WTC11 (cell line): ENCODE data around the gene CRELD2. TPM values are rescaled to one million over a fixed set of nuclear protein-coding genes. Genes with fewer than 3 reads are reported as not detected.
A peak's percentile ranks its signal among the peaks of the same experiment; 100 is the strongest.

Source experiments
- ATAC-seq: fragments of 200-7000 bp; cut with Tn5 transposase; 2 replicates; pipeline ENCODE4 v1.10.0; 2021; ENCODE audit warnings: mild to moderate bottlenecking, moderate library complexity
- CTCF ChIA-PET: fragments of 300-600 bp; sonication (Branson Sonifier 250); formaldehyde crosslinking; loops from one replicate; lab custom pipeline; 2021; ENCODE audit warnings: antibody characterized with exemption; lab: Charles Lee
- POLR2A ChIA-PET: fragments of 350-600 bp; sonication (Branson Sonifier 250); formaldehyde crosslinking; loops from one replicate; lab custom pipeline; 2021; ENCODE audit warnings: antibody characterized with exemption; lab: Charles Lee
- DNase-seq: peaks from one replicate; pipeline ENCODE4 v3.0.0; 2021; ENCODE audit warnings: low spot score
- H3K27ac Mint-ChIP-seq: 2 replicates; pipeline ENCODE4 v1.8.0; 2021; ENCODE audit warnings: mixed read lengths
- H3K27me3 Mint-ChIP-seq: 2 replicates; pipeline ENCODE4 v1.8.0; 2021; ENCODE audit warnings: low read depth, mild to moderate bottlenecking, moderate library complexity, mixed read lengths
- H3K36me3 Mint-ChIP-seq: 2 replicates; pipeline ENCODE4 v1.8.0; 2021; ENCODE audit warnings: mixed read lengths
- H3K4me1 Mint-ChIP-seq: 2 replicates; pipeline ENCODE4 v1.8.0; 2022; ENCODE audit warnings: mixed read lengths
- H3K4me3 Mint-ChIP-seq: 2 replicates; pipeline ENCODE4 v1.8.0; 2021; ENCODE audit warnings: mild to moderate bottlenecking, moderate library complexity, mixed read lengths
- H3K9me3 Mint-ChIP-seq: 2 replicates; pipeline ENCODE4 v1.8.0; 2021; ENCODE audit warnings: mixed read lengths
- ATF1 ChIP-seq: sonication (generic); formaldehyde crosslinking; IDR thresholded peaks from 2 replicates; pipeline ENCODE4 v1.8.1; 2023; ENCODE audit warnings: mild to moderate bottlenecking, moderate library complexity, missing genetic modification reagents
- CREB1 ChIP-seq: sonication (generic); formaldehyde crosslinking; IDR thresholded peaks from 2 replicates; pipeline ENCODE4 v1.8.0; 2023; ENCODE audit warnings: mild to moderate bottlenecking, missing genetic modification reagents
- EMX1 ChIP-seq: fragments of 250-450 bp; sonication (Bioruptor Pico); IDR thresholded peaks from 2 replicates; pipeline ENCODE4 v1.8.0; 2021; ENCODE audit warnings: mild to moderate bottlenecking
- ESRRA ChIP-seq: sonication (generic); formaldehyde crosslinking; IDR thresholded peaks from 2 replicates; pipeline ENCODE4 v1.8.1; 2022; ENCODE audit warnings: mild to moderate bottlenecking, missing genetic modification reagents, borderline replicate concordance
- GRHL2 ChIP-seq: fragments of 250-450 bp; sonication (Bioruptor Pico); IDR thresholded peaks from 2 replicates; pipeline ENCODE4 v1.8.0; 2022; ENCODE audit warnings: mild to moderate bottlenecking, moderate library complexity; ENCODE audit not compliant: insufficient replicate concordance, severe bottlenecking
- JUN ChIP-seq: sonication (generic); formaldehyde crosslinking; IDR thresholded peaks from 2 replicates; pipeline ENCODE4 v1.8.0; 2023; ENCODE audit warnings: mild to moderate bottlenecking, missing genetic modification reagents
- NFYB ChIP-seq: sonication (generic); formaldehyde crosslinking; conservative IDR thresholded peaks from 2 replicates; pipeline ENCODE4 v1.8.0; 2022; ENCODE audit warnings: low read depth, missing genetic modification reagents
- NR2C2 ChIP-seq: sonication (generic); formaldehyde crosslinking; IDR thresholded peaks from 2 replicates; pipeline ENCODE4 v1.8.0; 2022; ENCODE audit warnings: mild to moderate bottlenecking, missing genetic modification reagents
- SMAD3 ChIP-seq: sonication (generic); formaldehyde crosslinking; IDR thresholded peaks from 2 replicates; pipeline ENCODE4 v1.8.0; 2022; ENCODE audit warnings: missing genetic modification reagents, mild to moderate bottlenecking, borderline replicate concordance
- SP1 ChIP-seq: sonication (generic); formaldehyde crosslinking; conservative IDR thresholded peaks from 2 replicates; pipeline ENCODE4 v1.8.1; 2022; ENCODE audit warnings: missing genetic modification reagents
- TP53 ChIP-seq: sonication (generic); formaldehyde crosslinking; IDR thresholded peaks from 2 replicates; pipeline ENCODE4 v1.8.1; 2023; ENCODE audit warnings: mild to moderate bottlenecking, missing genetic modification reagents
- ZNF416 ChIP-seq: fragments of 250-450 bp; sonication (Bioruptor Pico); IDR thresholded peaks from 2 replicates; pipeline ENCODE4 v1.9.0; 2021; ENCODE audit warnings: mild to moderate bottlenecking, inconsistent platforms
- total RNA-seq: library from RNA; stranded (reverse); gene quantifications from 3 replicates; pipeline ENCODE4 v1.2.3, GENCODE V29; 2021
- TF ChIP-seq, protein P1 (sequence below): sonication (generic); formaldehyde crosslinking; IDR thresholded peaks from 2 replicates; pipeline ENCODE4 v1.8.0; 2023; ENCODE audit warnings: missing genetic modification reagents, mild to moderate bottlenecking, borderline replicate concordance
- TF ChIP-seq, protein P2 (sequence below): sonication (generic); formaldehyde crosslinking; IDR thresholded peaks from 2 replicates; pipeline ENCODE4 v1.8.1; 2023; ENCODE audit warnings: mild to moderate bottlenecking, missing genetic modification reagents, moderate library complexity
- TF ChIP-seq, protein P3 (sequence below): sonication (generic); formaldehyde crosslinking; conservative IDR thresholded peaks from 2 replicates; pipeline ENCODE4 v1.8.1; 2023; ENCODE audit warnings: mild to moderate bottlenecking, low read depth, missing genetic modification reagents, moderate library complexity

CRELD2 gene
- total RNA-seq, 1 experiment from 2014 or later = 42.8 TPM

DNA sequence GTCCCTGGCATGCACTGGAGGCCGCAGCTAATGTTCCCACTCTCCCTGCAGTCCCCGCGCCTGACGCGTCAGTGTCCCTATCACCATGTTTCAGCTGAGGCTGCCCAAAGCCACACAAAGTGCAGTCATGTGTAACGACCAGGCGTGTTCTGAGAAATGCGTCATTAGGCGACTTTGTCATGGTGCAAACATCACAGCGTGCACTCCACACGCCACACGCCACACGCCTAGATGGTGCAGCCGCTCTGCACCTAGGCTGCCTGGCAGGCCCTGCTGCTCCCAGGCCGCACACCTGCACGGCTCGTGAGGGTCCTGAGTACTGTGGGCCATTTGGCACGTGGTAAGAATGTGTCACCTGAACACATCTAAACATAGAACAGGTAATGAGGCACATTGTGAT is 2.4 kb downstream of the CRELD2 start (continued):
- no peak for TF ChIP-seq SMAD3 (CRISPR knock-in tag)
- no peak for TF ChIP-seq TP53 (CRISPR knock-in tag)
- no peak for TF ChIP-seq NR2C2 (CRISPR knock-in tag)
- no peak for TF ChIP-seq JUN
- no peak for TF ChIP-seq ATF1 (CRISPR knock-in tag)

DNA sequence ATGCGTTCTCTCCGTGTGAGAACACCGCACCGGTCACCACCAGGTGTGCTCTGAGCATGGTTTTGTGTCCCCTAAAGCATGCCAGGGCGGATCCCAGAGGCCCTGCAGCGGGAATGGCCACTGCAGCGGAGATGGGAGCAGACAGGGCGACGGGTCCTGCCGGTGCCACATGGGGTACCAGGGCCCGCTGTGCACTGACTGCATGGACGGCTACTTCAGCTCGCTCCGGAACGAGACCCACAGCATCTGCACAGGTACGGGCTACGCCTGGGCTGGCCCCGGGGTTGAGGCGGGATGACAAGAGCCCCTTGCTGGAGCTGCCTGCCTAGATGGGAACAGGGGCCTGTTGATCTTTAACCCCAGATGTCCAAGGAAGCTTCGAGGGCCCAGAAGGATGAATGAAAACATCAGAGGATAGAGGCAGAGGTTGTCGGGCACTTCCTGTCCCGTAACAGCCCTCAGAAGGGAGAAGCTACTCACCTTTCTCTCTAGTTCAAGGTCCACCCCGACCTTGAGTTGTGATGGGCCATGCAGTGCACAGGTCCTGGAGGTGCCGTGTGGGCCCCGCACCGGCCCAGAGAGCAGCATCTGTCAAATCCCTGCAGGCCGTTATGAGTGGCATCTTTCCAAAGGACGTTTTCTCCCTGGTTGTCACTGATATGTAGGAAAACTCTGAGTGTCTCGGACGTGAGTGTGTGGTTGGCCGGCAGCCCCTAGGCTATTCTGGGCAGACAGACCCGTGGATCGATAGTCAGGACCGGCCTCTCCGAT is 3.3 kb downstream of the CRELD2 start:
- DNase-seq (no peak), ATAC-seq (no peak)
- H3K4me1 Mint-ChIP-seq = peaks cover 11% of the 10 kb centered on the region
- no peak overlapping the region for H3K4me3 Mint-ChIP-seq
- H3K36me3 Mint-ChIP-seq = peaks cover 9% of the 10 kb centered on the region; the same call in 1 of the 2 replicates
- 0 out of 2 replicates have a peak overlapping the region, but pooled peaks have one; percentile 49 for H3K27ac Mint-ChIP-seq
- TF ChIP-seq ZNF416 (CRISPR knock-in tag) = no peak
- no peak for TF ChIP-seq SP1 (CRISPR knock-in tag)
- TF ChIP-seq, protein P1, sequence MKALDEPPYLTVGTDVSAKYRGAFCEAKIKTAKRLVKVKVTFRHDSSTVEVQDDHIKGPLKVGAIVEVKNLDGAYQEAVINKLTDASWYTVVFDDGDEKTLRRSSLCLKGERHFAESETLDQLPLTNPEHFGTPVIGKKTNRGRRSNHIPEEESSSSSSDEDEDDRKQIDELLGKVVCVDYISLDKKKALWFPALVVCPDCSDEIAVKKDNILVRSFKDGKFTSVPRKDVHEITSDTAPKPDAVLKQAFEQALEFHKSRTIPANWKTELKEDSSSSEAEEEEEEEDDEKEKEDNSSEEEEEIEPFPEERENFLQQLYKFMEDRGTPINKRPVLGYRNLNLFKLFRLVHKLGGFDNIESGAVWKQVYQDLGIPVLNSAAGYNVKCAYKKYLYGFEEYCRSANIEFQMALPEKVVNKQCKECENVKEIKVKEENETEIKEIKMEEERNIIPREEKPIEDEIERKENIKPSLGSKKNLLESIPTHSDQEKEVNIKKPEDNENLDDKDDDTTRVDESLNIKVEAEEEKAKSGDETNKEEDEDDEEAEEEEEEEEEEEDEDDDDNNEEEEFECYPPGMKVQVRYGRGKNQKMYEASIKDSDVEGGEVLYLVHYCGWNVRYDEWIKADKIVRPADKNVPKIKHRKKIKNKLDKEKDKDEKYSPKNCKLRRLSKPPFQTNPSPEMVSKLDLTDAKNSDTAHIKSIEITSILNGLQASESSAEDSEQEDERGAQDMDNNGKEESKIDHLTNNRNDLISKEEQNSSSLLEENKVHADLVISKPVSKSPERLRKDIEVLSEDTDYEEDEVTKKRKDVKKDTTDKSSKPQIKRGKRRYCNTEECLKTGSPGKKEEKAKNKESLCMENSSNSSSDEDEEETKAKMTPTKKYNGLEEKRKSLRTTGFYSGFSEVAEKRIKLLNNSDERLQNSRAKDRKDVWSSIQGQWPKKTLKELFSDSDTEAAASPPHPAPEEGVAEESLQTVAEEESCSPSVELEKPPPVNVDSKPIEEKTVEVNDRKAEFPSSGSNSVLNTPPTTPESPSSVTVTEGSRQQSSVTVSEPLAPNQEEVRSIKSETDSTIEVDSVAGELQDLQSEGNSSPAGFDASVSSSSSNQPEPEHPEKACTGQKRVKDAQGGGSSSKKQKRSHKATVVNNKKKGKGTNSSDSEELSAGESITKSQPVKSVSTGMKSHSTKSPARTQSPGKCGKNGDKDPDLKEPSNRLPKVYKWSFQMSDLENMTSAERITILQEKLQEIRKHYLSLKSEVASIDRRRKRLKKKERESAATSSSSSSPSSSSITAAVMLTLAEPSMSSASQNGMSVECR (CRISPR knock-in tag) = no peak
- TF ChIP-seq ESRRA = no peak
- POLR2A ChIA-PET = interaction anchor here (1.0 kb wide), 1 partner anchor 386 kb away, joined by 3 read pairs; the partner anchor contains the start of gene PLXNB2
- no peaks in the 10 kb centered on the region for H3K9me3 Mint-ChIP-seq
- CTCF ChIA-PET = no interaction called here
- no peaks in the 10 kb centered on the region; the same call in 1 of the 2 replicates for H3K27me3 Mint-ChIP-seq

DNA sequence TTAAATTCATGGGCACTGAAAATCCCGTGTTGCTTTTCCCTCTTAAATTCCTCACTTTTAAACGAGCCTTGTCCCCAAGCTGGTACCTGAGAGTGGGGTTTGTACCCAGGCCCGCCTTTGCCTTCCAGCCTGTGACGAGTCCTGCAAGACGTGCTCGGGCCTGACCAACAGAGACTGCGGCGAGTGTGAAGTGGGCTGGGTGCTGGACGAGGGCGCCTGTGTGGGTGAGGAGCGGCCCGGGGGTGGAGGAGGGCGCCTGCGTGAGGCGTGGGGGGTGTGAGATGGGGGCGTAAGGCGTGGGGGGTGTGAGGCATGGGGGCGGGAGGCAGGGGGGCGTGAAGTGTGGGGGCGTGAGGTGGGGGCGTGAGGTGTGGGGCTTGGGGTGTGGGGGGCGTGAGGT is 4.0 kb downstream of the CRELD2 start:
- ChIA-PET POLR2A (no interaction called here), CTCF (no interaction called here)
- H3K27me3 Mint-ChIP-seq = no peaks in the 10 kb centered on the region; the same call in 1 of the 2 replicates
- peak overlapping the region; percentile 49; the same call in 1 of the 2 replicates for H3K27ac Mint-ChIP-seq
- ATAC-seq (no peak), DNase-seq (no peak)
- no peaks in the 10 kb centered on the region for H3K9me3 Mint-ChIP-seq
- peaks cover 9% of the 10 kb centered on the region; the same call in 1 of the 2 replicates for H3K36me3 Mint-ChIP-seq
- peaks cover 14% of the 10 kb centered on the region for H3K4me1 Mint-ChIP-seq
- TF ChIP-seq CREB1 (CRISPR knock-in tag) (no peak), EMX1 (CRISPR knock-in tag) (no peak), NFYB (no peak), ATF1 (CRISPR knock-in tag) (no peak), GRHL2 (no peak)
- TF ChIP-seq, protein P2, sequence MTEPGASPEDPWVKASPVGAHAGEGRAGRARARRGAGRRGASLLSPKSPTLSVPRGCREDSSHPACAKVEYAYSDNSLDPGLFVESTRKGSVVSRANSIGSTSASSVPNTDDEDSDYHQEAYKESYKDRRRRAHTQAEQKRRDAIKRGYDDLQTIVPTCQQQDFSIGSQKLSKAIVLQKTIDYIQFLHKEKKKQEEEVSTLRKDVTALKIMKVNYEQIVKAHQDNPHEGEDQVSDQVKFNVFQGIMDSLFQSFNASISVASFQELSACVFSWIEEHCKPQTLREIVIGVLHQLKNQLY = no peak
- TF ChIP-seq, protein P3, sequence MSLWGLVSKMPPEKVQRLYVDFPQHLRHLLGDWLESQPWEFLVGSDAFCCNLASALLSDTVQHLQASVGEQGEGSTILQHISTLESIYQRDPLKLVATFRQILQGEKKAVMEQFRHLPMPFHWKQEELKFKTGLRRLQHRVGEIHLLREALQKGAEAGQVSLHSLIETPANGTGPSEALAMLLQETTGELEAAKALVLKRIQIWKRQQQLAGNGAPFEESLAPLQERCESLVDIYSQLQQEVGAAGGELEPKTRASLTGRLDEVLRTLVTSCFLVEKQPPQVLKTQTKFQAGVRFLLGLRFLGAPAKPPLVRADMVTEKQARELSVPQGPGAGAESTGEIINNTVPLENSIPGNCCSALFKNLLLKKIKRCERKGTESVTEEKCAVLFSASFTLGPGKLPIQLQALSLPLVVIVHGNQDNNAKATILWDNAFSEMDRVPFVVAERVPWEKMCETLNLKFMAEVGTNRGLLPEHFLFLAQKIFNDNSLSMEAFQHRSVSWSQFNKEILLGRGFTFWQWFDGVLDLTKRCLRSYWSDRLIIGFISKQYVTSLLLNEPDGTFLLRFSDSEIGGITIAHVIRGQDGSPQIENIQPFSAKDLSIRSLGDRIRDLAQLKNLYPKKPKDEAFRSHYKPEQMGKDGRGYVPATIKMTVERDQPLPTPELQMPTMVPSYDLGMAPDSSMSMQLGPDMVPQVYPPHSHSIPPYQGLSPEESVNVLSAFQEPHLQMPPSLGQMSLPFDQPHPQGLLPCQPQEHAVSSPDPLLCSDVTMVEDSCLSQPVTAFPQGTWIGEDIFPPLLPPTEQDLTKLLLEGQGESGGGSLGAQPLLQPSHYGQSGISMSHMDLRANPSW (CRISPR knock-in tag) = no peak
- H3K4me3 Mint-ChIP-seq = no peak overlapping the region
